ENCODE results near the gene ATP2A3.

ATP2A3 gene

GRCh38 chr17:3964203-3965117 is at the start of gene ATP2A3:
TSS of gene ATP2A3 (minus strand) at chr17:3964437. CDS start at chr17:3964291, 146 bp downstream.
- TF ChIP-seq RARB (CRISPR knock-in tag; IDR thresholded peaks at IDR 0.05): no peak
- no peak for TF ChIP-seq PATZ1 (CRISPR knock-in tag; IDR thresholded peaks at IDR 0.05; ENCODE audit: borderline replicate concordance)
- TF ChIP-seq ZNF8 (CRISPR knock-in tag; IDR thresholded peaks at IDR 0.05): no peak
- TF ChIP-seq ZFP3 (CRISPR knock-in tag; IDR thresholded peaks at IDR 0.05): no peak
- TF ChIP-seq ARNTL (CRISPR knock-in tag; IDR thresholded peaks at IDR 0.05; ENCODE audit: borderline replicate concordance, low read depth): no peak
- no peak for TF ChIP-seq BACH2 (CRISPR knock-in tag; IDR thresholded peaks at IDR 0.05; ENCODE audit: borderline replicate concordance)
- TF ChIP-seq ISL1 (CRISPR knock-in tag; IDR thresholded peaks at IDR 0.05): no peak
- TF ChIP-seq PPARA (CRISPR knock-in tag; IDR thresholded peaks at IDR 0.05; ENCODE audit: borderline replicate concordance): no peak
- no peak for TF ChIP-seq OSR1 (CRISPR knock-in tag; IDR thresholded peaks at IDR 0.05)
- TF ChIP-seq TOX (CRISPR knock-in tag; IDR thresholded peaks at IDR 0.05; ENCODE audit: borderline replicate concordance): no peak
- no peak for TF ChIP-seq CREB5 (CRISPR knock-in tag; IDR thresholded peaks at IDR 0.05; ENCODE audit: low read depth)
- no peak for TF ChIP-seq CSDC2 (CRISPR knock-in tag; IDR thresholded peaks at IDR 0.05)
- TF ChIP-seq ZNF70 (CRISPR knock-in tag; IDR thresholded peaks at IDR 0.05): no peak
- no peak for TF ChIP-seq TSHZ2 (CRISPR knock-in tag; IDR thresholded peaks at IDR 0.05)
- no peak for TF ChIP-seq TCF4 (CRISPR knock-in tag; IDR thresholded peaks at IDR 0.05; ENCODE audit: borderline replicate concordance)
- TF ChIP-seq CSRNP3 (CRISPR knock-in tag; IDR thresholded peaks at IDR 0.05): no peak
- no peak for TF ChIP-seq ZFP30 (CRISPR knock-in tag; IDR thresholded peaks at IDR 0.05)
- TF ChIP-seq POU6F1 (CRISPR knock-in tag; IDR thresholded peaks at IDR 0.05; ENCODE audit: borderline replicate concordance, low read depth): no peak
- no peak for TF ChIP-seq SNAI2 (CRISPR knock-in tag; IDR thresholded peaks at IDR 0.05)
- peak; percentile 68 for ATAC-seq

- ATAC-seq: no peak
- TF ChIP-seq CREB5 (CRISPR knock-in tag; IDR thresholded peaks at IDR 0.05; ENCODE audit: low read depth): no peak
- TF ChIP-seq PPARA (CRISPR knock-in tag; IDR thresholded peaks at IDR 0.05; ENCODE audit: borderline replicate concordance): no peak
- no peak for TF ChIP-seq ARNTL (CRISPR knock-in tag; IDR thresholded peaks at IDR 0.05; ENCODE audit: borderline replicate concordance, low read depth)
- TF ChIP-seq ZFP3 (CRISPR knock-in tag; IDR thresholded peaks at IDR 0.05): no peak
- TF ChIP-seq RARB (CRISPR knock-in tag; IDR thresholded peaks at IDR 0.05): no peak
- no peak for TF ChIP-seq ZNF70 (CRISPR knock-in tag; IDR thresholded peaks at IDR 0.05)
- TF ChIP-seq ESRRG (CRISPR knock-in tag; IDR thresholded peaks at IDR 0.05): no peak
- TF ChIP-seq BACH2 (CRISPR knock-in tag; IDR thresholded peaks at IDR 0.05; ENCODE audit: borderline replicate concordance): no peak
- TF ChIP-seq PATZ1 (CRISPR knock-in tag; IDR thresholded peaks at IDR 0.05; ENCODE audit: borderline replicate concordance): no peak
- TF ChIP-seq ZFP30 (CRISPR knock-in tag; IDR thresholded peaks at IDR 0.05): no peak
- TF ChIP-seq ZNF8 (CRISPR knock-in tag; IDR thresholded peaks at IDR 0.05): no peak
- TF ChIP-seq ZC3H10 (CRISPR knock-in tag; IDR thresholded peaks at IDR 0.05): no peak
- no peak for TF ChIP-seq ISL1 (CRISPR knock-in tag; IDR thresholded peaks at IDR 0.05)
- no peak for TF ChIP-seq ZNF565 (CRISPR knock-in tag; conservative IDR thresholded peaks at IDR 0.05; ENCODE audit: low read depth)
- TF ChIP-seq TSHZ2 (CRISPR knock-in tag; IDR thresholded peaks at IDR 0.05): no peak
Measured at GRCh38 chr17:4010754-4011153, 46.5 kb upstream of the ATP2A3 start.

Measured in SK-N-SH treated with all-trans-retinoic acid at 6 μM for 48 hours (cell line).